NCI-H2196 (cell line): ENCODE results near the gene MYL6.

Experiments
- DNase-seq: peaks from one replicate; lab custom pipeline; 2025; ENCODE audit not compliant: unreplicated experiment; lab: John Stamatoyannopoulos, UW

The MYL6 gene

GRCh38 chr12:56129206-56129941, 28.8 kb upstream of the MYL6 start:
- DNase-seq: no peak

GRCh38 chr12:56129942-56130495, 28.1 kb upstream of the MYL6 start:
- DNase-seq: no peak

GRCh38 chr12:56130876-56131275, 27.3 kb upstream of the MYL6 start:
- no peak for DNase-seq

- DNase-seq: no peak
Observed at GRCh38 chr12:56134897-56135296, 23.3 kb upstream of the MYL6 start.

GRCh38 chr12:56137853-56138571, 20.1 kb upstream of the MYL6 start:
- DNase-seq: no peak

GRCh38 chr12:56141946-56142784, 16.0 kb upstream of the MYL6 start:
- no peak for DNase-seq

- DNase-seq: no peak
Observed at GRCh38 chr12:56143217-56143616, 14.9 kb upstream of the MYL6 start.

- no peak for DNase-seq
Observed at GRCh38 chr12:56143870-56144269, 14.3 kb upstream of the MYL6 start.

GRCh38 chr12:56145217-56145616, 12.9 kb upstream of the MYL6 start:
- no peak for DNase-seq

GRCh38 chr12:56146492-56147460, 11.4 kb upstream of the MYL6 start:
- DNase-seq: no peak

- peak; percentile 31 for DNase-seq
Observed at GRCh38 chr12:56150563-56150962, 7.6 kb upstream of the MYL6 start.

- DNase-seq: peak; percentile 70
Observed at GRCh38 chr12:56151672-56152131, 6.5 kb upstream of the MYL6 start.

GRCh38 chr12:56152132-56152755, 5.9 kb upstream of the MYL6 start, which contains the start of gene MYL6B:
MYL6B (plus strand) TSS chr12:56152587; CDS start chr12:56153919, 1,332 bp downstream.
- peak; percentile 93 for DNase-seq

- no peak for DNase-seq
Observed at GRCh38 chr12:56152756-56153677, 5.1 kb upstream of the MYL6 start.

GRCh38 chr12:56153678-56154065, 4.5 kb upstream of the MYL6 start:
- DNase-seq: no peak

- no peak for DNase-seq
Observed at GRCh38 chr12:56154246-56154771, 3.9 kb upstream of the MYL6 start.

- no peak for DNase-seq
Observed at GRCh38 chr12:56154818-56155217, 3.3 kb upstream of the MYL6 start.

- DNase-seq: no peak
Observed at GRCh38 chr12:56155256-56155845, 2.8 kb upstream of the MYL6 start.
